Body of pancreas (tissue), 4 donors: ENCODE measurements around the gene TENM4. TPM values are rescaled to one million over a fixed set of nuclear protein-coding genes. Genes with fewer than 3 reads are reported as not detected.

Experiments
- ATAC-seq: fragments of 150-250 bp; one replicate; pipeline ENCODE4 v1.9.1; 2016
- DNase-seq, 4 donors: peaks; one replicate each; pipeline ENCODE4 v3.0.0-alpha.2; 2019
- H3K27ac ChIP-seq, 4 donors: fragments of 200-600 bp; sonication (generic); 1 replicate in 3 of 4; 2 replicates in 1 of 4; pipeline versions ENCODE4 v1.5.1 to v1.6.1; 2016 to 2019; ENCODE audit warnings: mild to moderate bottlenecking in 1 of 4, mixed read lengths in 1 of 4, moderate library complexity in 1 of 4
- H3K27me3 ChIP-seq, 2 donors: fragments of 200-600 bp; sonication (generic); one replicate each; pipeline ENCODE4 v1.6.0; 2016; ENCODE audit warnings: mild to moderate bottlenecking in 1 of 2
- H3K36me3 ChIP-seq, 2 donors: fragments of 200-600 bp; sonication (generic); replicated peaks in 1 of 2; 2 replicates each; pipeline ENCODE4 v1.5.1; 2016; ENCODE audit warnings: low read depth in 2 of 2; ENCODE audit not compliant: insufficient read depth in 1 of 2
- H3K4me1 ChIP-seq: fragments of 200-600 bp; sonication (generic); one replicate; pipeline ENCODE4 v1.6.0; 2016
- H3K4me3 ChIP-seq, 2 donors: fragments of 200-600 bp; sonication (generic); 1 replicate in 1 of 2; 2 replicates in 1 of 2; pipeline ENCODE4 v1.5.1; 2016 to 2019
- H3K9me3 ChIP-seq, 3 donors: fragments of 200-600 bp; sonication (generic); 1 replicate in 2 of 3; 2 replicates in 1 of 3; pipeline ENCODE4 v1.5.1; 2016
- CTCF ChIP-seq, 7 experiments: fragments of 450-650 bp in 4 of 7; fragments of 200-600 bp in 3 of 7; sonication (generic) in 3 of 7; IDR thresholded peaks; one replicate each; pipeline ENCODE4 v1.5.1; 2016 to 2019; ENCODE audit warnings: antibody characterized with exemption in 7 of 7
- POLR2A ChIP-seq, 3 donors: fragments of 450-650 bp; IDR thresholded peaks; one replicate each; pipeline ENCODE4 v1.6.1; 2016; ENCODE audit warnings: antibody characterized with exemption in 3 of 3, mild to moderate bottlenecking in 2 of 3
- WGBS, 2 donors: methylation state at CpG; one replicate each; pipeline ENCODE4 v1.1.5; 2017; 5-methylcytosine and 5-hydroxymethylcytosine counted together
- intact Hi-C: fragments of 100-400 bp; cut with DNase I; formaldehyde crosslinking; loops from one replicate; pipeline ENCODE4 v1.15.1; 2023
- total RNA-seq, 2 donors: library from RNA; depleted of rRNA; stranded (reverse); fragments of >200 nt; gene quantifications; one replicate each; pipeline ENCODE4 v1.1.0, GENCODE V29; 2016

TENM4 gene
- total RNA-seq, 2 donors from 2014 or later: 0.78 to 6.6 TPM

GRCh38 chr11:78666675-78667160, 774.1 kb downstream of the TENM4 start:
- no peaks in the 10 kb centered on the region for H3K27me3 ChIP-seq
- intact Hi-C loops: no loop called here
- TF ChIP-seq CTCF (IDR thresholded peaks at IDR 0.05): no peak
- H3K9me3 ChIP-seq: no peaks in the 10 kb centered on the region
- ATAC-seq: no peak
- H3K27ac ChIP-seq: no peak overlapping the region
- no peaks in the 10 kb centered on the region for H3K4me1 ChIP-seq
- no peak for DNase-seq
- no peak overlapping the region for H3K4me3 ChIP-seq
- H3K36me3 ChIP-seq: no peaks in the 10 kb centered on the region

GRCh38 chr11:78664636-78665035, 776.2 kb downstream of the TENM4 start:
- 90 to 94% methylated on average over 1 of the region's 1 CpG for WGBS, 2 donors
- Histone ChIP-seq H3K27ac (no peak overlapping the region), H3K4me3 (no peak overlapping the region), H3K36me3 (no peaks in the 10 kb centered on the region), H3K4me1 (peaks cover 7% of the 10 kb centered on the region), H3K9me3 (no peaks in the 10 kb centered on the region), H3K27me3 (no peaks in the 10 kb centered on the region)
- DNase-seq (no peak), ATAC-seq (no peak)
- intact Hi-C loops: no loop called here
- TF ChIP-seq POLR2A (IDR thresholded peaks at IDR 0.05): no peak
- no peak for TF ChIP-seq CTCF (IDR thresholded peaks at IDR 0.05)

GRCh38 chr11:78662811-78663210, 778.0 kb downstream of the TENM4 start:
- 90 to 91% methylated on average over 2 of the region's 2 CpGs for WGBS, 2 donors
- intact Hi-C loops: no loop called here
- DNase-seq: no peak

GRCh38 chr11:78660471-78660870, 780.4 kb downstream of the TENM4 start:
- 87 to 89% methylated on average over 4 of the region's 4 CpGs for WGBS, 2 donors
- TF ChIP-seq CTCF (IDR thresholded peaks at IDR 0.05) (no peak), POLR2A (IDR thresholded peaks at IDR 0.05) (no peak)
- DNase-seq (no peak), ATAC-seq (no peak)
- Histone ChIP-seq H3K27ac (no peak overlapping the region), H3K4me3 (no peak overlapping the region), H3K9me3 (no peaks in the 10 kb centered on the region), H3K27me3 (no peaks in the 10 kb centered on the region), H3K36me3 (no peaks in the 10 kb centered on the region), H3K4me1 (peaks cover 11% of the 10 kb centered on the region)
- intact Hi-C loops: no loop called here

More at GRCh38 chr11:78662811-78663210, 778.0 kb downstream of the TENM4 start:
- no peak overlapping the region for H3K27ac ChIP-seq
- TF ChIP-seq CTCF (IDR thresholded peaks at IDR 0.05) (no peak), POLR2A (IDR thresholded peaks at IDR 0.05) (no peak)
- H3K36me3 ChIP-seq: no peaks in the 10 kb centered on the region
- H3K9me3 ChIP-seq: no peaks in the 10 kb centered on the region
- H3K27me3 ChIP-seq: no peaks in the 10 kb centered on the region
- ATAC-seq: no peak
- H3K4me1 ChIP-seq: peaks cover 11% of the 10 kb centered on the region
- no peak overlapping the region for H3K4me3 ChIP-seq
